GM12872 (cell line): ENCODE results near the gene ITGA1.

Experiments used
- TF ChIP-seq, protein P1 (sequence below): IDR thresholded peaks from 3 replicates; pipeline ENCODE4 v1.5.1; 2011; ENCODE audit warnings: low read depth, mild to moderate bottlenecking, low read length, moderate library complexity; ENCODE audit not compliant: insufficient read depth

ITGA1 gene

DNA sequence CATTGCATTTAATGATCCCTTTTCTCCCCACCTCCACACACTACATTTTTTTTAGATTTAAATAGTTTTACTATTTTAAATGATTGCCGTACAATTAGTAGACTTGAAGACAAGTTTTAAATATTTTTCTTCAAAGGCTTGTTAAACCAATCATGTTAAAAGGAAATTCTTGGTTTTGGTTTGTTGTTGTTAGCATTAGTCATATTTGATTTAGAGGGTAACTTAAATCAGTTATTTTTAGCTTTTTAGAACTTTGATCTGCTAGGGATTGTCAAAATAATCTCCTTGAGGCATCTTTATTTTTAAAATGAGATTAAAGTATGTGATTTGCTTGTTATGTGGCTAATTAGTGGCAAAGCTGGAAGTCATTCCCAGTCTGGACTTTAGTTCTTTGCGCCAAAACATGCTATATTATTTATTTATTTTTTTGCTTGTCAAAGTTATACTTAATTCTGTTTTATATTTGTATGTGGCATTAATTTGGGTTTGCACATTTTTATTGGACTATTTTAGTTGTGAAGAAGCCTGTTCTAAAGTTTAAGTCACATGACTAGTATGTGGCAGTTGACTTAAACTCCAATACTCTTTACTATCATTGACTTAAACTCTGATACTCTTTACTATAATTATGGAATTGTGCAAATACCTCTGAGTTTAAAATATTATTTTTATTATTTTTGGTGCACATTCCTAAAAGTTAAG lies 14.7 kb downstream of the ITGA1 start:
- TF ChIP-seq, protein P1, sequence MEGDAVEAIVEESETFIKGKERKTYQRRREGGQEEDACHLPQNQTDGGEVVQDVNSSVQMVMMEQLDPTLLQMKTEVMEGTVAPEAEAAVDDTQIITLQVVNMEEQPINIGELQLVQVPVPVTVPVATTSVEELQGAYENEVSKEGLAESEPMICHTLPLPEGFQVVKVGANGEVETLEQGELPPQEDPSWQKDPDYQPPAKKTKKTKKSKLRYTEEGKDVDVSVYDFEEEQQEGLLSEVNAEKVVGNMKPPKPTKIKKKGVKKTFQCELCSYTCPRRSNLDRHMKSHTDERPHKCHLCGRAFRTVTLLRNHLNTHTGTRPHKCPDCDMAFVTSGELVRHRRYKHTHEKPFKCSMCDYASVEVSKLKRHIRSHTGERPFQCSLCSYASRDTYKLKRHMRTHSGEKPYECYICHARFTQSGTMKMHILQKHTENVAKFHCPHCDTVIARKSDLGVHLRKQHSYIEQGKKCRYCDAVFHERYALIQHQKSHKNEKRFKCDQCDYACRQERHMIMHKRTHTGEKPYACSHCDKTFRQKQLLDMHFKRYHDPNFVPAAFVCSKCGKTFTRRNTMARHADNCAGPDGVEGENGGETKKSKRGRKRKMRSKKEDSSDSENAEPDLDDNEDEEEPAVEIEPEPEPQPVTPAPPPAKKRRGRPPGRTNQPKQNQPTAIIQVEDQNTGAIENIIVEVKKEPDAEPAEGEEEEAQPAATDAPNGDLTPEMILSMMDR = no peak

DNA sequence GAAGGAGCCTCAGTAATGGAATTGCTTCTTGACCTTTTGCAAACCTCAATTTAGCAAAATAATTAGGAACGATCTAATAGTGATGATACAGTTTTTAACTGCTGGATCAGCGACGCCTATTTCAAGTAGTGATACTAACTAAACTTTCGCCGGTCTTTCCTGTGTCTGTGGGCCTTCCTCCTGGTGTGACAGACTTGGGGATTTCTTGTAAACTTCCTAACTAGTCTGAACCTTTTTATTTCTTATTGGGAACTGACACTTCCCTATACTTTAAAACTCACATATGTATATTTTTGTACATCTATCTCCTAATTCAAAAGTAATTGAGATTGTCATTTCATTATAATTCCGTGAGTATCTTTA lies 15.2 kb downstream of the ITGA1 start:
- TF ChIP-seq, protein P1 = no peak

GRCh38 chr5:52804387-52804791 lies 16.7 kb downstream of the ITGA1 start:
- TF ChIP-seq, protein P1 = no peak

DNA sequence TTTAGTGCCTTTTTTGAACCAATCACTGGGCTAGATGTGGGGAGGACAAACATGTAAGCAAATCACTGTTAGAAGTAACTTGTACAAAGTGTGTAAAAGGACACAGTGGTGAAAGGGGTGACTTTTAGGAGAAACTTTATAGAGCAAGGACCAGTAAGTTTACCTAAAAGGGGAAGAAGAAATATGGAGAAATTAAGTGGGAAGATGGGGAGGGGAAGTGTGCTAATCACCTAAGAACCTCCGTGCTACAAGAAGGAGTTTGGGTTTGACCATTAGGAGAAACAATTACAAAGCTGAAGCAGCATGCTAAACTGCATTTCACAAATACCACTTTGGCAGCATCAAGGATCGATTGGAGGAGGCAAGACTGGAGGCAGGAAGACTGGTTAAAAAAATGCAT lies 17.3 kb downstream of the ITGA1 start:
- TF ChIP-seq, protein P1 = no peak

- TF ChIP-seq, protein P1 = no peak
Measured at GRCh38 chr5:52805615-52806014, 17.9 kb downstream of the ITGA1 start.

DNA sequence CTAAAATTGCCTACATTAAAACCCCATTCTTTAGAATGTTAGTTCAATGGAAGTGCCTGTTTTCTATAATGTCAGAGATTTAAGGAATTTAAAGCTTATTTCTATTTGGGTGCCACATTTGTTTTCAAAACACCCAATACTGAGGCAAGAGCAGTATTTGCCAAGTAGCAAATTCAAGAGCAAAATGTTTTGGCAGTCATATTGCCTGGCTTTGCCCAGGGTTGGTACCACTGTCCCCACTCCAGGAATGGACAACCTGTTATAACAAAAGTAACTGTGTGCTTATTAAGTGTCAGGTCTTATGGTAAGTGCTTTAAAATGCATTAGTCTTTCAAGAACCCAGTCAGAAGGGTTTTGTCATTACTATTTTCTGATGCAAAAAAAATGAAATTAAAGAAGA lies 19.3 kb downstream of the ITGA1 start:
- TF ChIP-seq, protein P1 = no peak

GRCh38 chr5:52807723-52808122 lies 20.0 kb downstream of the ITGA1 start:
- TF ChIP-seq, protein P1 = no peak
